GM18951 (cell line): Measurements from ENCODE around the gene LIPT2.

Source experiments
- POLR2A ChIP-seq: IDR thresholded peaks from 4 replicates; pipeline ENCODE4 v1.6.1; 2011; ENCODE audit warnings: mild to moderate bottlenecking; ENCODE audit not compliant: insufficient read length, insufficient read depth; ENCODE audit errors: extremely low read depth
- in situ Hi-C: fragments of 300-500 bp; cut with MboI; formaldehyde crosslinking; loops from one replicate; pipeline ENCODE4 v1.12.0; 2022; ENCODE audit warnings: low sequenced_read_pairs, mixed read lengths, inconsistent platforms; ENCODE audit not compliant: unreplicated experiment

LIPT2 gene

GRCh38 chr11:74487875-74488274 is 5.6 kb downstream of the LIPT2 start:
- in situ Hi-C loops = no loop called here
- no peak for TF ChIP-seq POLR2A

GRCh38 chr11:74485868-74486267 is 7.7 kb downstream of the LIPT2 start:
- in situ Hi-C loops = no loop called here
- TF ChIP-seq POLR2A = no peak

GRCh38 chr11:74480688-74481417 is 12.7 kb downstream of the LIPT2 start:
- in situ Hi-C loops = no loop called here
- no peak for TF ChIP-seq POLR2A

GRCh38 chr11:74479732-74480123 is 13.8 kb downstream of the LIPT2 start:
- in situ Hi-C loops = no loop called here
- TF ChIP-seq POLR2A = no peak

GRCh38 chr11:74478877-74479731 is 14.4 kb downstream of the LIPT2 start:
- no peak for TF ChIP-seq POLR2A
- in situ Hi-C loops = no loop called here

GRCh38 chr11:74476536-74476935 is 17.0 kb downstream of the LIPT2 start:
- in situ Hi-C loops = no loop called here

GRCh38 chr11:74474316-74474715 is 19.2 kb downstream of the LIPT2 start:
- no peak for TF ChIP-seq POLR2A
- in situ Hi-C loops = no loop called here

More at GRCh38 chr11:74476536-74476935, 17.0 kb downstream of the LIPT2 start:
- no peak for TF ChIP-seq POLR2A

- in situ Hi-C loops = no loop called here
- no peak for TF ChIP-seq POLR2A
These were observed 19.9 kb downstream of the LIPT2 start for GRCh38 chr11:74473382-74474173.

GRCh38 chr11:74471668-74472429 is 21.7 kb downstream of the LIPT2 start:
- in situ Hi-C loops = no loop called here
- no peak for TF ChIP-seq POLR2A

GRCh38 chr11:74471037-74471436 is 22.5 kb downstream of the LIPT2 start:
- no peak for TF ChIP-seq POLR2A
- in situ Hi-C loops = no loop called here

- no peak for TF ChIP-seq POLR2A
- in situ Hi-C loops = no loop called here
These were observed 23.0 kb downstream of the LIPT2 start for GRCh38 chr11:74470526-74470925.

GRCh38 chr11:74468936-74469335 is 24.6 kb downstream of the LIPT2 start:
- in situ Hi-C loops = no loop called here

More at GRCh38 chr11:74468936-74469335, 24.6 kb downstream of the LIPT2 start:
- no peak for TF ChIP-seq POLR2A
